HCEC 1CT (cell line): ENCODE measurements around the gene MAPK11.
"Not testable (repeated sequence)": the region's sequence is repeated elsewhere in the genome, so short reads cannot be mapped to it uniquely, and the experiment has no call there.

Experiments
- DNase-seq: peaks from one replicate; pipeline ENCODE4 v3.0.0-alpha.2; 2017

The MAPK11 gene

DNA sequence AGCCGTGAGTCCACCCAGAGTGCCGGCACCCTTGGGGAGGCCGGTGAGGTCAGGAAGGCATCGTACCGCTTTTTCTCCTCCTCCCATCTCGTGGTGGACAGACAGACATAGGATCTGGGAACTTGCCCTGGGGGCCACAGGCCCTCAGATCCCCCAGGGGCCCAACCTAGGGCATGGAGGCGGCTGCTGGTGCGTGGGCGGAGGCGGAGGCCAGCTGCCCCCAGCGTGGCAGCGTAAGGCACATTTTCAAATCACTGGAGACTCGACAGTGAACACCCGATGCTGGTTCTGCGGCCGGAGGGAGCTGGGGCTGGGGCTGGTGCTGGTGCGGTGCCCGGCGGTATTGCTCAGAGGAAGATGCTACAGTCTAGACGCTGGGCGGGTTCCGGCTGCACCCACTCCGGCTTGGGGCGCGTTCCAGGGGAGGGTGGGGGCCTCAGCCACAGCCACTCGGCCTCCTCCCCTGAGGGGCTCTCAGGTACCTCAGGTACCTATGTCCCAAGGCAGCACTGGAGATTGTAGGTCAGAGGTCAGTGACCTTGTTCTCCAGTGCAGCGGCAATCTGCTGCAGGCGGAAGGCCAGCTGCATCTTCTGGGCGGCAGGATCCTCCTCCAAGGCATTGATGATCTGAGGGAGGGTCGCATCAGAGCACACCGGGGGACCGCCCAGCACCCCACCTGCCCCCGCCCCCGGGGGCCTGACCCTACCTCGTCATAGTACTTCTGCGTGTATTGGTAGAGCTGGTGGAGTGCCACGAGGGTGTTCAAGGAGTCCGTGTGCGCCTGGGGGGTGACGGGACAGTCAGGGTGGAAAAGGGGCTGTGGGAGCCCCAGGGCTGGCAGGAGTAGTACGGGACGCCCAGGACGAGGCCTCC is 5.2 kb upstream of the MAPK11 start:
- no peak for DNase-seq

DNA sequence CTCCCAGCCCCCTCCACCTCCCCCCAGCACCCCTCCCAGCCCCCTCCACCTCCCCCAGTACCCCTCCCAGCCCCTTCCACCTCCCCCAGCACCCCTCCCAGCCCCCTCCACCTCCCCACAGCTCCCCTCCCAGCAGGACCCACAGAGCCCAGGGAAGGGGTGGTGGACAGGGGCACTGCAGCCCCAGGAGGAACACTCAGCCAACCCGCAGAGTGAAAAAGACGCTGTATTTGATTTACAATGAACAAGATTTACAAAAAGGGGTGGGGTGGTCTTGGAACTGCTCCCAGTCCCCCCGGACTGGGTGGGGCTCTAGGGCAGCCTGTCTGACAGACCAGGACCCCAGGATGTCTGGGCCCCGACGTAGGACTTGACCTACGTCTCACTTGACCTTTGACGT is 4.6 kb upstream of the MAPK11 start:
- DNase-seq, result no peak

DNA sequence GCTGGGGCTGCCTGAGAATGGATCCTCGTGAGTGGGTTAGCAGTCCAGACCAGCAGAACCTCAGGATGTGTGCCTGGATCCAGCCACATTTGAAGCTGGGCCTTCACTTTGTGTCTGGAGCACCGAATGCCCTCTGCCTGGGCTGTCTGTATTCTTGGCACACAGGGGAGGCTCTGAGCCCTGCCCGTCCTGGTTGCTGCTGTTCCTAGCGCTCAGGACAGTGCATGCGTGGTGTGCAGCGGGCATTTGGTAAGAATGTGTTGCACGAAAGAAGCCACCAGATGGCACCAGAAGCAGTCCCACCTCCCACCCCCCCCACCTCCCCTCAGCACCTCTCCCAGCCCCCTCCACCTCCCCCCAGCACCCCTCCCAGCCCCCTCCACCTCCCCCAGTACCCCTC is 4.1 kb upstream of the MAPK11 start:
- peak; percentile 59 for DNase-seq

DNA sequence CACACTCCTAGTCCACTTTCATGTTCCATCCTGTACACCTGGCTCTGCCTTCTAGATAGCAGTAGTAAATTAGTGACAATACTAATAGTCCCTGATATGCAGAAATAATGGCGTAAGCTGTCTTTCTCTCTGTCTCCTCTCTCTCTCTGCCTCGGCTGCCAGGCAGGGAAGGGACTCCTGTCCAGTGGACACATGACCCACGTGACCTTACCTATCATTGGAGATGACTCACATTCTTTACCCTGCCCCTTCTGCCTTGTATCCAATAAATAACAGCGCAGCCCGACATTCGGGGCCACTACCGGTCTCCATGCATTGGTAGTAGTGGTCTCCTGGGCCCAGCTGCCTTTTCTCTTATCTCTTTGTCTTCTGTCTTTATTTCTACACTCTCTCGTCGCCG is 3.6 kb upstream of the MAPK11 start:
- not testable (repeated sequence) for DNase-seq

DNA sequence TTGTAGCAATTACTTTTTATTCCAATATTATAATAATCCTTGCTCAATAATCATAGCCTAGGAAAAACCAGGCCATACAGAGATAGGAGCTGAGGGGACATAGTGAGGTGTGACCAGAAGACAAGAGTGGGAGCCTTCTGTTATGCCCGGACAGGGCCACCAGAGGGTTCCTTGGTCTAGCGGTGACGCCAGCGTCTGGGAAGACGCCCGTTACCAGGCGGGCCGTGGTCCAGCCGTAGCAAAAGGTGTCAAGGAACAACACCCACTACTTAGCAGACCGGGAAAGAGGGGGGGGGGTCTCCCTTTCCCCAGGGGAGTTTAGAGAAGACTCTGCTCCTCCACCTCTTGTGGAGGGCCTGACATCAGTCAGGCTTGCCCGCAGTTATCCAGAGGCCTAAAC is 3.2 kb upstream of the MAPK11 start:
- not testable (repeated sequence) for DNase-seq

DNA sequence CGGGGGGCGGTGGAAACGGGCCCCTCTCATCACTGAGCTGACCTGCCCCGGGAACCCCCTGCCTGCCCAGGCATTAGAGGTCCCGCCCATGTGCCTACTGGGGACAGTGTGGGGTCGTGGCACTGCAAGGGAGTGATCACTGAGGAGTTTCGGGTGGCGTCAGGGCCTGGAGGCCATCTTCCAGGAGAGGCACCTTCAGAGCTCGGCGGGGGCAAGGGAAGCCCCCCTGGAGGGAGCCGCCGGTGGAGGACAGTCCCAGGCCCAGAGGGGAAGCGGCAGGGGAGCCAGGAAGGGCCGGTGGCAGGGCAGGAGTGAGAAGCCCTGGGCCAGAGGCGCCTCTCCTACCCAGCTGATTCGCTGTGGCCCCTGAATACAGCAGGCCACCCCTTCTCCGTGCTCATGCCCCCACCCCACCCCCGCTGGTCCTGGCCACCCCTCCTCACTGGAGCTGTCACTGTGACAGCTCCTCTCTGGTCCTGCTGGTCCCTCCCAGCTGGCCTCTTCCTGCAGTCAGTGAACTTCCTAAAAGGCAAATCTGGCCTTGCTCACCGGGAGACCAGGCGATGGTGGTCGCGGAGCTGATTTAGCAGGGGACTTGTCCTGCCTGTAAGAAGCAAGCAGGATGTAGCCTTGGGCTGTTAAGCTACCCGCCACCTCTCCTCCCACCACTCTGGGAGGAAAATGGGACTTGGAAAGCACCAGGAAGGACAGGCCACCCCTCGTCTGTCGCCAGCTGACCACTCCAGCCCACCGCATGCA is 2.0 kb upstream of the MAPK11 start:
- no peak for DNase-seq

DNA sequence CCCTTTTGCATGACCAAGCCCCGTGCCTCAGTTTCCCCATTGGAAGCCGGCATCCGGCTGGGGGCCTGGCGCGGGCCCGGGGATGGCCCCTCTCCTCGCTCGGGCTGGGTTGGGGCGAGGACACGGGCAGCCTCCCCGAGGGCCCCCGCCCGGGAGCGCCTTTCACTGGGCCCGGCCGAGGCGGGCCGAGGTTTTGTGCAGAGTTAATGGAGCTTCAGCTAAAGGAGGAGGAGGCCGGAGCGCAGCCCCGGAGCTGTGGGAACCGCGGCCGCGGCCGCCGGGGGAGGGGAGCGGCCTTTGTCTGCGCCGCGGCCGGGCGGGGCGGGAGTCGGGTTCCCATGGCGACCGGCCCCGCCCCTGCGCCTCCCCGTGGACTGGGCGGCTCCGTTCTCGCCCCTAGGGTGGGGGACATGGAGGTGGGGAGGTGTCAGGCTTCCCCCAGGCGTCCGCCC is 1.4 kb upstream of the MAPK11 start:
- DNase-seq, result peak; percentile 34

DNA sequence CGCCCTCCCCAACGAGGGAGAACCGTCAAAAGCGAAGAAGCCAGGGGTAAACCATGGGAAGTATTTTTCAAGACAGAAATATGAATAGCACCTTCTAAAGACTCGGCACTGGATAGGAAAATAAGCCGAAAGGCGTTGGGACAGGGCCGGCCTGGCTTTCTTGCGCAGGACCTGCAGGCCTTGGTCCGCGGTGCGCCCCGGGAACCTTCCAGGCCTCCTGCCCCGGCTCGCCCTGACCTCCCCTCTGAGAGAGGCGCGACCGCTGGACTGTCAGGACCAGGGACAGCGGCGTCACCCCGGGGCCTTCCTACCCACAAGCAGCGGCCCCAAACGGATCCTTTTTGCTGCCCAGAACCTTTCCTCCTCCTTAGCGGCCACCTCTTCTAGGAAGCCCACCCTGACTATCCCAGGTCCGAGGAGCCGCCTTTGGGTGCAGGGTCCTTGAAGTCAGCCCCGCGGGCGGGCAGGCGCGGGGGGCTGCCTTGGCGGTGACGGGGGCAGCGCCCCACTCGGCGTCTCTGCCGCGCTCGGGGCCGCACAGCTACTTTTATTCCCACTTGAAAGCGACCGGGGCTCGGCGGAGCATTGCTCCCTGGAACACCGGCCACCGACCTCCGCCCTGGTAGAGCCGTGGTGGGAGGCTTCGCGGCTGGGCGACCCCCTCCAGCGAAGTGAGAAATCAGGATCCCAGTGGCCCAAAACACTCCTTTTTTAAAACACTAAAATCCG is 650 bp upstream of the MAPK11 start:
- DNase-seq, result peak; percentile 59

DNA sequence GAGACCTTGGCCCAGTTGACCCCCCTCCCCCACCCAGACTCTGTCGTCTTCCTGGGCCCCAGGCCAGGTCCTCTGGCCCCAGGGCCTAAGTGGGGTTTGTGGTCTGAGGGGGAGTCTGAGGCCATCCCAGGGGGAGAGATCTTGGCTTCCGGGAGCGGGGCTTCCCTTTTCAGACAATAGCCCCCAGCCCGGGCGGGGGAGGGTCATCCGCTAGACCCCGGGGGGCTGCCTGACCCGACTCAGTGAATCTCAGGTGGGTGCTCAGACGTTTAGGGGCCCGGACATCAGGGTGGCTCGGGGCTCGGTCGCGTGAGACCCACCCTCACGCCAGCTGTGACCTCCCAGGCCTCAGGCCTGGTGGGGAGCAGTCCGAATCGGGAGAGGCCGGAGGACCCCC is 609 bp downstream of the MAPK11 start:
- no peak for DNase-seq

DNA sequence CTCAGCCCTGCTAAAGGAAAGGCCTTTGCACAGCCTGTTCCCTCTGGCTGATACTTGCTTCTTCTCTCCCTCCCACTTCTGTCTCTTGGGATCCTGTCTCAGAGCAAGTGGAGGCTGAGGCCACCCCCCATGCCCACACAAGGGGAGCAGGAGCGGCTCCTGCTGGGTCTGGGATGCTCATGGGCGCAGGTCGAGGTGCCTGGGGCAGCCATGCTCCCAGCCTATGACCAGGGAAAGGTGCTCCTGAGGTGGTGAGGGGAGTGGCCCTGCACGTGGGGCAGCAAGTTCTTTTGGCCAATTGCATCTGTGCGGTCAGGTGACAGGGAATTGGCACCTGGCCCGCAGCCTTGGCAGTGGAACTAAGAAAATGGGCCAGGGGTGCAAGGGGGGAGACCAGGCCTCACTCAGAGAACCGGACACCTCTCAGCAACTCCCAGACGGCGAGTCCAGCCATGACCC is 1.5 kb downstream of the MAPK11 start:
- DNase-seq, result no peak

DNA sequence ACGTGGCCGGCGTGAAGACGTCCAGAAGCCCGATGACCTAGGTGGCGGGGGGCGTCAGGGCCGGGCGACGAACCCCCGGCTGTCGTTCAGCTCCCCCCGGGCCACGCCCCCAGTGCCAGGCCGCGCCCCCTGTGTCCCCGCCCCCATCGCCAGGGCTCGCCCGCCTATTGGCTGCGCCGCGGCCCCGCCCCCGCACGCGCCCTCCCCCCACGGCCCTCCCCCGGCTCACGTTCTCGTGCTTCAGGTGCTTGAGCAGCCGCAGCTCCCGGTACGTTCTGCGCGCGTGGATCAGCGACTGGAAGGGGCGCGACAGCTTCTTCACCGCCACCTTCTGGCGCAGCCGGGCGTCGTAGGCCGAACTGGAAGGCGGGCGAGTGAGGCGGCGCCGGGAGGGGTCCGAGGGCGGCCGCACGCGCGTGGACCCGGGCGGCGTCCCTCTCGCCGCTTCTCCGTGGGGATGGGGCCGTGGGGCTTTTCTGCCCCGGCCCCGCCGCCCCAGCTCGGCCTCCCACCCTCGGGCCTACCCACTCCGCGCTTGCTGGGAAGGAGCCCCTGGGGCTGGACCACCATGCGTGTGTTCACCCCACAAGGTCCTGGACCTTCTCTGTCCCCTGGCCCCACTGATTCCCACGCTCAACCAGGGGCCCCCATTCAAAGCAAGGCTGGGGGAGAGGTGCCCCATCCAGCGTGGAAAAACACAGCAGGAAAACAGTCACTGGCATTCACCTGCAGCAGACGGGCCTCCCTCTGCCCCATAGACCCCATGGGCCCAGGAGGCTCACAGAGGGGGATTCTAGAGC is 2.4 kb downstream of the MAPK11 start:
- DNase-seq, result no peak

DNA sequence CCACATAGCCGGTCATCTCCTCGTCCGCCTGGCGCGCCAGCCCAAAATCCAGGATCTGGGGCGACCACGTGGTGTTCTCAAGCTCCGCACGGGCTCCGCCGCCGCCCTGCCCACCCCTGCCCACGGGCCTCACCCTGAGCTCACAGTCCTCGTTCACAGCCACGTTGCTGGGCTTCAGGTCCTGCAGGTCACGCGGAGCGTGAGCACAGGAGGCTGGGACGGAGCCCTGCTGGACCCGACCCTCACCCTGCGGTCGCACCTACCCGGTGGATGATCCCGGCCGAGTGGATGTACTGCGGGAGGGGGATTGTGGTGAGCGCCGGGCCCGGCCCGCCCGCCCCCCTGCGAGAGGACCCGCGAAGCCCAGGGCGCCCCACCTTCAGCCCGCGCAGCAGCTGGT is 3.2 kb downstream of the MAPK11 start:
- no peak for DNase-seq

DNA sequence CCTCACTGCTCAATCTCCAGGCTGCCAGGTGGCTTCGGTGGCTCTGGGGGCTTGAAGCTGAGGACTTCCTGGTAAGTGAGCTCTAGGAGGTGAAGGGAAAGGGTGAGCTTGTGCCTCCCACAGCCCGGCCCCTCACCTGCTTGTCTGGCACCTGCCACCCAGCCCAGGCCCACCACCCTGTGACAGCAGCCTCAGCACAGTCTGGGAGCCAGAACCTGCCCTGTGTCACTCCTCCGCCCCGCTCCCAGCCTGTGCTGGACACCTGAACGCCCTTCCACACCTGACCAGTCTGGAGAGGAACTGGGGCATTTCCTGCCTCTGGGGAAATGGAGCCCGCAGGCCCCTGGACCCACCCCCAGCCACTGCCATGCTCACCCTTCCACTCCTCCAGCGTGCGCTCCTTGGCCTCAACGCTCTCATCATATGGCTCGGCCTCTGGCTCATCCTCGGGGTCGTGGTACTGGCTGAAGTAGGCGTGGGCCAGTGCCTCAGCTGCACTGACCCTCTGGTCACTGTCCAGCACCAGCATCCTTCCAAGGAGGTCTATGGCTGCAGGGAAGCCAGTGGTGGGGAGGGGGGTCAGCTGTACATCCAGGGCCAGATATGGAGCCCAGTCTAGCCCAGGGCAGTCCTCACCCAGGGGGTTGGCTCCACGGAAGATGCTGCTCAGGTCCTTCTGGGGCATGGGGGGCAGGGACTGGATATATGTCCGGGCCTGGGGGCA is 5.1 kb downstream of the MAPK11 start:
- DNase-seq, result no peak

DNA sequence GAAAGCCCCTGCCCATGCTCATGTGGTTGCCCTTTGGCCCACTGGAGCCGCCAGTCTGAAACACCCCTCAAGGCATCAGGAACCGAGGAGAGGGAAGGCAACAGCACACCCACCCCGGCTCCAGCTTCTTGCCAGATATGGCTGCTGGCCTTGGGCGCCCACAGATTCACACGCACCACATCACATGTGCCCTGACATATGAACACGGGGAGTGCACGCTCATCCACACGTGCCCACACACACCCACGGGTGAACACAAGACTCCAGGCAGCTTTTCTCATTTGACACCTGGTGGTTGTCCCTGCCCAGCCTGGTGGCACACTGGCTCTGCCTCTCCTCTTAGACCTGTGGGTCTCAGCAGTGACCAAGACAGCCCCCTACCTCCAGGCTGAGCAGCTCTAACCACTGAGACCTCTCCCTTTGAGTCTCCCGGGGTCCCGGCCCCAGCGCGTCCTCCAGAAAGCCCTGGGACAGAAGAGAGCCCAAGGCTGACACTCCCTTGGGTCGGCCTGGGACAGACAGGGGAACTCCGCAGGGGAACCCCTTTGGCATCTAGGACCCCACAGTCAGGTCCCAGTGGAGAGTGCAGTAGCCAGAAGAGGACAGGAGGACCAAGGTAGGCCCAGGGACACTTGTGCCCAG is 6.0 kb downstream of the MAPK11 start:
- DNase-seq, result no peak

DNA sequence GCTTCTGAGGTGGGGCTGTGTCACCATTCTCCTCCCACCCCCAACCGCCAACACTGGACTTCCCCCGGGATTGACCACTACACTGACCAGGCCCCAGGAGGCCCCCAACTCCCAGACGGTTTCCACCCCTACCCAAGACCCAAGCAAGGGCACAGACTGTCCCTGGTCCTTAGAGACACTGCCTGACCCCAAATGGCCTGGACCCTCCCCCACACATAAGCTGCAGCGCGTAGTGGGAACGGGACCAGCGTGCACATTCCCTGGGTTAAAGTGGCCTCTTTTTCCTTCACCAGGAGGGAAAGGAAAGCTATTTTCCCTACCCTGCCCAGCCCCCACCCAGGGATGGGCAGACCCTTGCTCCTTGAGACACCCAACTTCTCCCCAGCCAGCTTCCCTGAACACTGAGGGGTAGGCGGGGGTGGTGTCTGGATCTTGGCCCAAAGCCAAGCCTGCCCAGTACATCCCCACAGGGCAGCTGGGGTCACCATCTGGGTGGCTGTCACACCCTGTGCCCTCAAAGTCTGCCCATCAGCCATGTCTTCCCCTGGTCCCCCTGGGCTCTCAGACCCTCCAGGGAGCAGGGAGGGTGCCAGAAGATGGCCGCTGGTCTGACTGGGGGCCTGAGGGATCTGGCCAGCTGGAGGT is 7.1 kb downstream of the MAPK11 start:
- no peak for DNase-seq

DNA sequence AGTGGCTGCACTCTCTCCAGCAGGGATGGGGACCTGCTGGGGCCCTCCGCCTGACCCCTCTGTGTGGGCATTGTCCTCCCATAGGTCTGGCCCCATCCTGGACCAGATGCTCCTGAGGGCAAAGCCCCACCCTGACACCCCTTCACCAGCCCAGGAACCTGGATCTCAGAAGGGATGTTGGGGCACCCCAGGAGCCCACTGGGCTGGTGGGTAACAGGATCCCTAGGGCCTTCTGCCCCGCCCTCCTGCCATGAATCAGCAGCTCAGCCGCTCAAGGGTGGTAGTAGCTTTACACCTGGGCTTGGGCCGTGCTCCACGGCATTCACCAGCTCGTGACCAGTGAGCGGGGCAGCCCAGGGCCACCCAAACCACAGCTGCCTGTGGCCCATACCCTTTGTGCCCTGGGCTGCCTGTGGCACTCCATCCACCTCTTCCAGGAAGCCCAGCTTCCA is 7.7 kb downstream of the MAPK11 start:
- DNase-seq, result no peak

DNA sequence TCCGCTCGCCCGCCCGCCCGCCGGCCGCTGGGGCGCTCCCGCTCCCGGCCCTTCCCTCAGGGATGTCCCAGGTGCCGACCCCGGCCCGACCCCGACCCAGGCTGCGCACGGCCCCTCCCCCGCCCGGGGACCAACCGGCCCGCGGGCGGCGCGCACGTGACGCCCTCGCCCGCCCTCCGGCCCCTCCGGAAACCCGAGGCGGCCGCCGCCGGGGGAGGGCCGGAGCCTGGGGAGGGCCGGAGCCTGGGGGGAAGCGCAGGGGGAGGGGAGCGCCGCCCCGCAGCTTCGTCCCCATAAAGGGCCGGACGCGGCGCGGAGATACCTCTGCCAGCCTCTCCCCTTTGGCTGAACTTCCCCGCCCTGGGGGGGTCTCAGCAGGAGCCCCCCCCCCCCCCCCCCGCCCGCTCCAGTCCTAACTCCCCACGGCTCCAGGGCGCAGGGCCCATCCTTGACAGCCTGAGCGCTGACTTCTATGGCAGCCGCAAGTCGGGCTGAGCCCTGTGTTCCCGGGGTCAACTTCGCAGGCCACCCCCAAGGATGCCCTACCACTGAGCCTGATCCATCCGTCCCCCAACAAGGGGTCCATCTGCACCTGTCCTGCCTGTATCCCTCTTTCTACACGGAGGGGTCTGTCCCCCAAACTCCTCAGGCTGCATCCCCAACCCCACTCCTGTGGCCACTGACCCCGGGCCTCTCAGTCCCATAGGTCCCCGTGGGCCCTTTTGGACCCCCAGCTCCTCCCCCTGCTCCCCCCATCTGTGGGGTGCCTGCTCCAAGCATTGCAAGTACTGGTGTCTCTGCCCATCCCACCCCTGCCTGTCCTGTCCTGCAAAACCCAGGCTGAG is 8.3 kb downstream of the MAPK11 start, which contains the start of gene MAPK12:
TSS of gene MAPK12 (minus strand) at position 69 of the 845 bp plus-strand sequence. CDS start 174 bp downstream, outside the sequence.
- no peak for DNase-seq

DNA sequence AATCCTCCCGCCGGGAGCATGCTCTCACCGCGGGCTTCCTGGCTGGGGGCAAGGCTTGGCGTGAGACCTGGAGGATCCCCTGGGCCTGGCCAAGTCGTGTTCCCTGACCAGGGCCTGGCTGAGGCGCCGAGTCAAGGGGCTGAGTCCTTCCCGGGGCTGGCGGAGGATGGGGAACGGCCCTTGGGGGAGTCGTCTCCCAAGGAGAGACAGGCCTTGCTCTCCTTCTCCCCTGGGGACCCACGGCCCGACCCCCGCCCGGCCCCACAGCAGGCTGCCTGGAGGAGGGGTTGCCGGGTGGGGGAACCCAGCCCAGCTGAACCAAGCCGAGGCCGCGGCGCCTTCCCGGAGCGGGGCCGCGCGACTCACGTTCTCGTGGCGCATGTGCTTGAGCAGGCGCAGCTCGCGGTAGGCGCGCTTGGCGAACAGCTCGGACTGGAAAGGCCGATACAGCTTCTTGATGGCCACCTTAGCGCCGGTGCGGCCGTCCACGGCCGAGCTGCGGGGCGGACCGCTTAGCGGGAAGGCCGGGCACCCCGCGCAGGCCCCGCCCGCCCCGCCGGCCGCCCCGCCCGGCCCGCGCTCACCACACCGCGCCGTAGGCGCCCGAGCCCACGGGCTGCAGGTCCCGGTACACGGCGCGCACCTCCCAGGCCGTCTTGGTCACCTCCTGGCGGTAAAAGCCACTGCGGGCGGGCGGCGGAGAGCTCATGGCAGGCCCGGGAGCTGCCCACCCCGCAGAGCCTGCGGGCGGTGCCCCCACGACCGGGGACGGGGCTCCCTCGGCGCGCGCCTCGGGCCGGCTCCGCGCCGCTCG is 9.2 kb downstream of the MAPK11 start:
- peak; percentile 61 for DNase-seq

DNA sequence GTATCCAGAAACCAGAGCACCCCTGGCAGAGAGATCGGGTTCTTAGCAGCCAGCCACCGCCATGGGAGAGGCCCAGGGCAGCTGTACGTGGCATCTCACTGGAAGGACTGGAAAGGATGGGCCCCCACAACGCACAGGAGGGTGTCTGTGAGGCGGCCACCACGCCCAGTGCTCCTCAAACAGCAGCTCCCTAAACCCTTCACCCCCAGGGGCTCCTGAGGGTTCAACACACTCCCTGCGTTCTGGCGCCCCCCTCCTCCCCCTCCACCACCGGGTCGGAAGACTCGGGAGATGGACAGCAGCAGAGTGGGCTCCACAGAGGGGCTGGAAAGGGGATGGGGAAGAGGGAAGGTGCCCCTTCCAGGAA is 9.8 kb downstream of the MAPK11 start:
- DNase-seq, result peak; percentile 32
